Heart left ventricle (tissue), 16 donors: ENCODE data around the gene OR13C2. TPM values are rescaled to one million over a fixed set of nuclear protein-coding genes. Genes with fewer than 3 reads are reported as not detected.

Source experiments
- ATAC-seq, 4 donors: fragments of 200-7000 bp; cut with Tn5 transposase; one replicate each; pipeline ENCODE4 v1.9.1; 2020 to 2022; ENCODE audit warnings: moderate library complexity in 4 of 4, mild to moderate bottlenecking in 3 of 4, moderate number of reproducible peaks in 1 of 4
- DNase-seq, 5 donors: peaks; one replicate each; pipeline ENCODE4 v3.0.0-alpha.2; 2020
- H3K27ac ChIP-seq, 12 donors: fragments of 200-600 bp; sonication (generic) in 4 of 12; one replicate each; pipeline versions ENCODE4 v1.5.0 to v1.8.0; 2016 to 2022; ENCODE audit warnings: mild to moderate bottlenecking in 2 of 12
- H3K27me3 ChIP-seq, 9 donors: fragments of 200-600 bp; sonication (generic) in 2 of 9; one replicate each; pipeline versions ENCODE4 v1.5.1 to v1.8.0; 2016 to 2022; ENCODE audit warnings: mild to moderate bottlenecking in 3 of 9
- H3K36me3 ChIP-seq, 9 donors: fragments of 200-600 bp; sonication (generic) in 2 of 9; one replicate each; pipeline versions ENCODE4 v1.5.0 to v1.8.0; 2018 to 2022; ENCODE audit warnings: mild to moderate bottlenecking in 2 of 9
- H3K4me1 ChIP-seq, 12 donors: fragments of 200-600 bp; sonication (generic) in 4 of 12; one replicate each; pipeline versions ENCODE4 v1.5.0 to v1.8.0; 2016 to 2022; ENCODE audit warnings: mild to moderate bottlenecking in 3 of 12
- H3K4me3 ChIP-seq, 12 donors: fragments of 200-600 bp; sonication (generic) in 4 of 12; one replicate each; pipeline versions ENCODE4 v1.5.0 to v1.8.0; 2017 to 2022; ENCODE audit warnings: mild to moderate bottlenecking in 9 of 12, moderate library complexity in 4 of 12
- H3K9me3 ChIP-seq, 12 donors: fragments of 200-600 bp; sonication (generic) in 4 of 12; one replicate each; pipeline versions ENCODE4 v1.5.0 to v1.8.0; 2016 to 2022; ENCODE audit warnings: mild to moderate bottlenecking in 1 of 12
- CTCF ChIP-seq, 12 donors: fragments of 200-600 bp; sonication (generic) in 4 of 12; IDR thresholded peaks; one replicate each; pipeline versions ENCODE4 v1.5.0 to v1.8.0; 2018 to 2022; ENCODE audit warnings: antibody characterized with exemption in 12 of 12, mild to moderate bottlenecking in 5 of 12
- POLR2A ChIP-seq, 2 donors: fragments of 450-650 bp; IDR thresholded peaks; one replicate each; pipeline ENCODE4 v1.6.1; 2017; ENCODE audit warnings: antibody characterized with exemption in 2 of 2, mild to moderate bottlenecking in 2 of 2, moderate library complexity in 2 of 2
- WGBS, 4 donors: extraction: QIAGEN DNeasy Blood & Tissue Kit in 2 of 4; methylation state at CpG; one replicate each; pipeline versions ENCODE4 v1.1.5 to v1.1.7; 2013 to 2018; 5-methylcytosine and 5-hydroxymethylcytosine counted together
- intact Hi-C, 10 donors: fragments of 100-400 bp; cut with DNase I; formaldehyde crosslinking; loops; one replicate each; pipeline versions ENCODE4 v1.11.1 to v1.14.2; 2022
- polyA plus RNA-seq, 2 donors: library from polyadenylated mRNA; stranded (reverse); fragments of 200-250 nt; gene quantifications; one replicate each; pipeline ENCODE4 v1.2.3, GENCODE V29; 2013
- total RNA-seq, 9 donors: library from RNA; depleted of rRNA in 2 of 9; stranded (reverse); fragments of >200 nt in 2 of 9; fragmentation: NEBNext Ultra II Directional in 3 of 9; extraction: Animal tissue kit (Norgen Biotek cat#: 25700) in 3 of 9; gene quantifications; one replicate each; pipeline versions ENCODE4 v1.1.0 to v1.2.4, GENCODE V29; 2016 to 2023
- donor health status: ischemic (EF 13 %, LVEDD 7.1; RV severe dilation, severe dysfunction).
- donor health status: healthy with polysubstance abuse.
- donor health status: DM: no; HTN: yes; CAD: no.
- donor health status: DM: no; HTN: no; CAD: no.
- donor health status: ischemic (EF 25% LVEDD 6.9; RV normal size, moderate dysfunction).
- donor health status: ischemic (EF 25% LVEDD 5.7; RV mildly dilated, moderate dysfunction).
- donor health status: healthy.
- donor health status: DM: yes; HTN: yes; CAD: no.
- donor health status: ischemic (EF 35%, LVEDD 5.7; RV mildly dilated, moderate dysfunction).
- donor health status: nonischemic (EF 11% LVEDD 7.7; RV severe dilation, severe dysfunction).
- donor health status: DM: yes; HTN: yes; CAD: no.
- donor health status: PGD.
- donor health status: ischemic (EF 29% LVEDD 5.4; RV normal size, mild dysfunction).
- donor health status: nonischemic (EF 23%, LVEDD 6.1; RV moderate dilation, normal function).

The OR13C2 gene
- total and polyA plus RNA-seq, 11 donors: 0.25 TPM; not detected in 10

- intact Hi-C loops: no loop called here
- Histone ChIP-seq H3K4me3 (no peak overlapping the region), H3K27me3 (no peaks in the 10 kb centered on the region), H3K36me3 (no peaks in the 10 kb centered on the region), H3K27ac (no peak overlapping the region), H3K9me3 (peaks cover 0 to 23% (median 0%) of the 10 kb centered on the region in 12 donors), H3K4me1 (no peaks in the 10 kb centered on the region)
- no peak for TF ChIP-seq POLR2A (IDR thresholded peaks at IDR 0.05)
- TF ChIP-seq CTCF (IDR thresholded peaks at IDR 0.05): no peak
- 64 to 79% (median 69%) methylated on average over 2 of the region's 2 CpGs for WGBS, 4 donors
- ATAC-seq (no peak), DNase-seq (no peak)
Measured at GRCh38 chr9:104575456-104575855, 30.0 kb downstream of the OR13C2 start.

GRCh38 chr9:104572612-104573011 is 32.8 kb downstream of the OR13C2 start:
- Histone ChIP-seq H3K36me3 (no peaks in the 10 kb centered on the region), H3K27ac (no peak overlapping the region), H3K9me3 (peaks cover 0 to 23% (median 0%) of the 10 kb centered on the region in 12 donors), H3K4me1 (no peaks in the 10 kb centered on the region), H3K4me3 (no peak overlapping the region), H3K27me3 (no peaks in the 10 kb centered on the region)
- no peak for ATAC-seq
- TF ChIP-seq CTCF (IDR thresholded peaks at IDR 0.05) (no peak), POLR2A (IDR thresholded peaks at IDR 0.05) (no peak)
- intact Hi-C loops: no loop called here
- 53 to 67% (median 59%) methylated on average over 1 of the region's 1 CpG for WGBS, 4 donors
- no peak for DNase-seq

GRCh38 chr9:104568868-104569267 is 36.6 kb downstream of the OR13C2 start, which contains the start of gene OR13C8:
TSS of gene OR13C8 (plus strand) at chr9:104569168. CDS start at chr9:104569168, 0 bp downstream.
- H3K9me3 ChIP-seq: peaks cover 0 to 23% (median 0%) of the 10 kb centered on the region in 12 donors
- ATAC-seq (no peak), DNase-seq (no peak)
- H3K4me1 ChIP-seq: no peaks in the 10 kb centered on the region
- intact Hi-C loops: no loop called here
- WGBS, 4 donors: 76 to 88% (median 83%) methylated on average over 4 of the region's 4 CpGs
- H3K36me3 ChIP-seq: no peaks in the 10 kb centered on the region
- TF ChIP-seq CTCF (IDR thresholded peaks at IDR 0.05): no peak
- TF ChIP-seq POLR2A (IDR thresholded peaks at IDR 0.05): no peak
- H3K4me3 ChIP-seq: no peak within 1 kb of the TSS
- H3K27ac ChIP-seq: no peak within 1 kb of the TSS
- H3K27me3 ChIP-seq: no peaks in the 10 kb centered on the region

- WGBS, 4 donors: 33 to 52% (median 41%) methylated on average over 1 of the region's 1 CpG
- no peaks in the 10 kb centered on the region for H3K27me3 ChIP-seq
- no peaks in the 10 kb centered on the region for H3K36me3 ChIP-seq
- no peaks in the 10 kb centered on the region for H3K4me1 ChIP-seq
- H3K4me3 ChIP-seq: no peak overlapping the region
- H3K27ac ChIP-seq: no peak overlapping the region
- intact Hi-C loops: no loop called here
- TF ChIP-seq POLR2A (IDR thresholded peaks at IDR 0.05) (no peak), CTCF (IDR thresholded peaks at IDR 0.05) (no peak)
- ATAC-seq (no peak), DNase-seq (no peak)
- H3K9me3 ChIP-seq: peaks cover 0 to 9% (median 0%) of the 10 kb centered on the region in 12 donors
Measured at GRCh38 chr9:104564358-104564757, 41.1 kb downstream of the OR13C2 start.
